GM23338 (cell line): ENCODE data around the gene CBFA2T3.

Experiments
- CREB1 ChIP-seq: fragments of 250-450 bp; sonication (Bioruptor Pico); IDR thresholded peaks from 2 replicates; pipeline ENCODE4 v1.5.0; 2020; ENCODE audit warnings: low read depth, mild to moderate bottlenecking, moderate library complexity
- CTCF ChIP-seq, 2 experiments: fragments of 200-600 bp in 1 of 2; sonication (generic) in 1 of 2; conservative IDR thresholded peaks; 2 replicates each; pipeline versions ENCODE4 v1.5.1 to v1.6.1; 2016 to 2017; ENCODE audit warnings: antibody characterized with exemption in 2 of 2, low read depth in 2 of 2, mild to moderate bottlenecking in 2 of 2, moderate library complexity in 1 of 2
- ETS1 ChIP-seq: IDR thresholded peaks from 2 replicates; pipeline ENCODE4 v1.6.1; 2016; ENCODE audit warnings: antibody characterized with exemption
- EZH2 ChIP-seq: fragments of 200-600 bp; sonication (generic); IDR thresholded peaks from one replicate; pipeline ENCODE4 v1.8.0; 2017; ENCODE audit warnings: antibody characterized with exemption, mild to moderate bottlenecking, low read depth; ENCODE audit not compliant: unreplicated experiment
- EZH2phosphoT487 ChIP-seq: fragments of 200-600 bp; sonication (generic); IDR thresholded peaks from one replicate; pipeline ENCODE4 v1.8.1; 2018; ENCODE audit warnings: antibody characterized with exemption; ENCODE audit not compliant: unreplicated experiment
- JUNB ChIP-seq: IDR thresholded peaks from one replicate; pipeline ENCODE4 v1.6.1; 2016; ENCODE audit warnings: antibody characterized with exemption; ENCODE audit not compliant: unreplicated experiment
- NANOG ChIP-seq: IDR thresholded peaks from 2 replicates; pipeline ENCODE4 v1.6.1; 2016; ENCODE audit warnings: antibody characterized with exemption, borderline replicate concordance
- POLR2AphosphoS5 ChIP-seq: IDR thresholded peaks from 2 replicates; pipeline ENCODE4 v1.6.1; 2016; ENCODE audit warnings: antibody characterized with exemption, low read depth
- REST ChIP-seq: IDR thresholded peaks from one replicate; pipeline ENCODE4 v1.6.1; 2018; ENCODE audit warnings: antibody characterized with exemption; ENCODE audit not compliant: unreplicated experiment
- STAT1 ChIP-seq: IDR thresholded peaks from one replicate; pipeline ENCODE4 v1.6.1; 2016; ENCODE audit warnings: antibody characterized with exemption; ENCODE audit not compliant: unreplicated experiment
- ZNF114 ChIP-seq: fragments of 250-450 bp; sonication (Bioruptor Pico); IDR thresholded peaks from 2 replicates; pipeline ENCODE4 v1.5.0; 2020; ENCODE audit warnings: mild to moderate bottlenecking, moderate library complexity
- ZNF331 ChIP-seq: fragments of 250-450 bp; sonication (Bioruptor Pico); IDR thresholded peaks from 2 replicates; pipeline ENCODE4 v1.5.0; 2020; ENCODE audit warnings: low read depth, mild to moderate bottlenecking, moderate library complexity
- ZNF462 ChIP-seq: fragments of 250-450 bp; sonication (Bioruptor Pico); IDR thresholded peaks from 2 replicates; pipeline ENCODE4 v1.5.0; 2020; ENCODE audit warnings: mild to moderate bottlenecking, moderate library complexity

GRCh38 chr16:88948781-88949490 is 28.1 kb downstream of the CBFA2T3 start:
- TF ChIP-seq CREB1 (CRISPR knock-in tag) (no peak), EZH2phosphoT487 (no peak), POLR2AphosphoS5 (no peak), NANOG (no peak), CTCF (conservative IDR thresholded peaks at IDR 0.05; ENCODE audit: low read depth in 2 of 2) (no peak; a peak in 1 of 4 replicates), REST (no peak), STAT1 (no peak), EZH2 (no peak), ETS1 (no peak), ZNF114 (no peak), JUNB (no peak), ZNF462 (CRISPR knock-in tag) (no peak), ZNF331 (CRISPR knock-in tag) (no peak)
